ENCODE measurements around the gene GATA2.

Gene GATA2

GRCh38 chr3:128505771-128506170 is 12.8 kb upstream of the GATA2 start:
- H3K9me3 ChIP-seq (ENCODE audit: severe bottlenecking) = no peaks in the 10 kb centered on the region
- H3K27me3 ChIP-seq (ENCODE audit: insufficient read depth, poor library complexity, severe bottlenecking) = no peaks in the 10 kb centered on the region
- H3K4me3 ChIP-seq (ENCODE audit: severe bottlenecking) = no peak overlapping the region
- TF ChIP-seq CTCF (IDR thresholded peaks at IDR 0.05; ENCODE audit: poor library complexity, severe bottlenecking) = no peak
- DNase-seq (ENCODE audit: low spot score) (no peak), ATAC-seq (ENCODE audit: low read depth) (no peak)
- H3K27ac ChIP-seq (ENCODE audit: poor library complexity, severe bottlenecking) = no peak overlapping the region
- H3K4me1 ChIP-seq (ENCODE audit: insufficient read depth, poor library complexity, severe bottlenecking) = peaks cover 5% of the 10 kb centered on the region
- H3K36me3 ChIP-seq (ENCODE audit: low read depth) = no peaks in the 10 kb centered on the region

- Histone ChIP-seq H3K4me3 (ENCODE audit: severe bottlenecking) (no peak overlapping the region), H3K36me3 (ENCODE audit: low read depth) (no peaks in the 10 kb centered on the region), H3K27ac (ENCODE audit: poor library complexity, severe bottlenecking) (no peak overlapping the region), H3K27me3 (ENCODE audit: insufficient read depth, poor library complexity, severe bottlenecking) (no peaks in the 10 kb centered on the region), H3K4me1 (ENCODE audit: insufficient read depth, poor library complexity, severe bottlenecking) (peaks cover 5% of the 10 kb centered on the region), H3K9me3 (ENCODE audit: severe bottlenecking) (no peaks in the 10 kb centered on the region)
- peak; percentile 62 for ATAC-seq (ENCODE audit: low read depth)
- TF ChIP-seq CTCF (IDR thresholded peaks at IDR 0.05; ENCODE audit: poor library complexity, severe bottlenecking) = no peak
- no peak for DNase-seq (ENCODE audit: low spot score)
Observed at GRCh38 chr3:128504963-128505730, 12.1 kb upstream of the GATA2 start.

- DNase-seq (ENCODE audit: low spot score) (no peak), ATAC-seq (ENCODE audit: low read depth) (no peak)
- no peak overlapping the region for H3K27ac ChIP-seq (ENCODE audit: poor library complexity, severe bottlenecking)
- peaks cover 5% of the 10 kb centered on the region for H3K4me1 ChIP-seq (ENCODE audit: insufficient read depth, poor library complexity, severe bottlenecking)
- no peak overlapping the region for H3K4me3 ChIP-seq (ENCODE audit: severe bottlenecking)
- no peaks in the 10 kb centered on the region for H3K9me3 ChIP-seq (ENCODE audit: severe bottlenecking)
- H3K27me3 ChIP-seq (ENCODE audit: insufficient read depth, poor library complexity, severe bottlenecking) = no peaks in the 10 kb centered on the region
- no peak for TF ChIP-seq CTCF (IDR thresholded peaks at IDR 0.05; ENCODE audit: poor library complexity, severe bottlenecking)
- no peaks in the 10 kb centered on the region for H3K36me3 ChIP-seq (ENCODE audit: low read depth)
Observed at GRCh38 chr3:128504533-128504915, 11.5 kb upstream of the GATA2 start.

GRCh38 chr3:128503751-128504532 is 10.9 kb upstream of the GATA2 start:
- no peak for DNase-seq (ENCODE audit: low spot score)
- Histone ChIP-seq H3K9me3 (ENCODE audit: severe bottlenecking) (no peaks in the 10 kb centered on the region), H3K27me3 (ENCODE audit: insufficient read depth, poor library complexity, severe bottlenecking) (no peaks in the 10 kb centered on the region), H3K4me1 (ENCODE audit: insufficient read depth, poor library complexity, severe bottlenecking) (peaks cover 5% of the 10 kb centered on the region), H3K36me3 (ENCODE audit: low read depth) (no peaks in the 10 kb centered on the region), H3K4me3 (ENCODE audit: severe bottlenecking) (no peak overlapping the region), H3K27ac (ENCODE audit: poor library complexity, severe bottlenecking) (no peak overlapping the region)
- no peak for TF ChIP-seq CTCF (IDR thresholded peaks at IDR 0.05; ENCODE audit: poor library complexity, severe bottlenecking)
- ATAC-seq (ENCODE audit: low read depth) = no peak

Measured in RWPE2 (cell line).